Hepatocyte (in vitro differentiated cells): ENCODE data around the gene DNAAF9. TPM values are rescaled to one million over a fixed set of nuclear protein-coding genes. Genes with fewer than 3 reads are reported as not detected.

ENCODE experiments used
- DNase-seq: peaks from one replicate; pipeline ENCODE4 v3.0.0-alpha.2; 2016; ENCODE audit warnings: low spot score
- H2AFZ ChIP-seq: fragments of 200-600 bp; sonication (generic); 2 replicates; pipeline ENCODE4 v1.6.0; 2016; ENCODE audit warnings: antibody characterized with exemption, mild to moderate bottlenecking
- H3K27ac ChIP-seq: fragments of 200-600 bp; sonication (generic); 2 replicates; pipeline ENCODE4 v1.5.1; 2016; ENCODE audit warnings: mild to moderate bottlenecking
- H3K27me3 ChIP-seq: fragments of 200-600 bp; sonication (generic); 2 replicates; pipeline ENCODE4 v1.6.1; 2016
- H3K36me3 ChIP-seq: fragments of 200-600 bp; sonication (generic); replicated peaks from 2 replicates; pipeline ENCODE4 v1.5.1; 2016; ENCODE audit warnings: low read depth; ENCODE audit not compliant: insufficient read depth
- H3K4me1 ChIP-seq: fragments of 200-600 bp; sonication (generic); 2 replicates; pipeline ENCODE4 v1.5.1; 2016; ENCODE audit warnings: mild to moderate bottlenecking, moderate library complexity; ENCODE audit not compliant: insufficient read depth
- H3K4me2 ChIP-seq: fragments of 200-600 bp; sonication (generic); 2 replicates; pipeline ENCODE4 v1.6.0; 2016
- H3K4me3 ChIP-seq: fragments of 200-600 bp; sonication (generic); 2 replicates; pipeline ENCODE4 v1.5.1; 2016; ENCODE audit warnings: mild to moderate bottlenecking
- H3K79me2 ChIP-seq: fragments of 200-600 bp; sonication (generic); 2 replicates; pipeline ENCODE4 v1.6.0; 2017; ENCODE audit warnings: mild to moderate bottlenecking
- H3K9me2 ChIP-seq: fragments of 200-600 bp; sonication (generic); replicated peaks from 2 replicates; pipeline ENCODE4 v1.6.0; 2017; ENCODE audit warnings: mild to moderate bottlenecking; ENCODE audit not compliant: insufficient read depth
- H3K9me3 ChIP-seq: fragments of 200-600 bp; sonication (generic); 2 replicates; pipeline ENCODE4 v1.5.1; 2016; ENCODE audit warnings: low read depth, mild to moderate bottlenecking
- H4K20me1 ChIP-seq: fragments of 200-600 bp; sonication (generic); 2 replicates; pipeline ENCODE4 v1.6.0; 2016; ENCODE audit warnings: mild to moderate bottlenecking; ENCODE audit not compliant: insufficient read depth, poor library complexity, severe bottlenecking
- CTCF ChIP-seq: fragments of 200-600 bp; sonication (generic); IDR thresholded peaks from 2 replicates; pipeline ENCODE4 v1.5.1; 2016; ENCODE audit warnings: antibody characterized with exemption, mild to moderate bottlenecking; ENCODE audit not compliant: poor library complexity
- EZH2 ChIP-seq: fragments of 200-600 bp; sonication (generic); IDR thresholded peaks from 2 replicates; pipeline ENCODE4 v1.6.1; 2016; ENCODE audit warnings: antibody characterized with exemption, mild to moderate bottlenecking, borderline replicate concordance
- EZH2phosphoT487 ChIP-seq: fragments of 200-600 bp; sonication (generic); IDR thresholded peaks from one replicate; pipeline ENCODE4 v1.6.1; 2018; ENCODE audit warnings: antibody characterized with exemption, mild to moderate bottlenecking, low read depth, moderate library complexity; ENCODE audit not compliant: unreplicated experiment, severe bottlenecking
- WGBS: methylation state at CpG from one replicate; pipeline ENCODE4 v1.1.6; 2016; ENCODE audit warnings: low lambda C conversion rate; ENCODE audit errors: missing lambda C conversion rate; 5-methylcytosine and 5-hydroxymethylcytosine counted together
- polyA plus RNA-seq: library from polyadenylated mRNA; unstranded; fragments of >200 nt; fragmentation: Nextera tagmentation; extraction: Ambion mirVana; gene quantifications from 2 replicates; pipeline ENCODE4 v1.2.1, GENCODE V29; 2016
- total RNA-seq: library from RNA; depleted of rRNA; stranded (reverse); fragments of >200 nt; gene quantifications from 2 replicates; pipeline ENCODE4 v1.2.3, GENCODE V29; 2014

Gene DNAAF9
- total and polyA plus RNA-seq, 2 experiments from 2014 or later, result 4.7 to 11.9 TPM

- Histone ChIP-seq H2AFZ (no peak overlapping the region), H3K36me3 (no peaks in the 10 kb centered on the region), H3K79me2 (peaks cover 85% of the 10 kb centered on the region), H3K9me2 (no peaks in the 10 kb centered on the region), H3K4me2 (no peak overlapping the region), H3K27ac (no peak overlapping the region), H3K9me3 (no peaks in the 10 kb centered on the region), H3K4me3 (no peak overlapping the region), H4K20me1 (peaks cover 14% of the 10 kb centered on the region), H3K4me1 (peaks cover 11% of the 10 kb centered on the region), H3K27me3 (no peaks in the 10 kb centered on the region)
- TF ChIP-seq CTCF (no peak), EZH2phosphoT487 (no peak), EZH2 (no peak)
- WGBS, result 94% methylated on average over 2 of the region's 2 CpGs
- no peak for DNase-seq
Measured at GRCh38 chr20:3403741-3404140, 3.7 kb downstream of the DNAAF9 start.

- TF ChIP-seq CTCF (no peak), EZH2phosphoT487 (no peak), EZH2 (no peak)
- H3K4me3 ChIP-seq, result no peak overlapping the region
- H3K4me2 ChIP-seq, result no peak overlapping the region
- H3K79me2 ChIP-seq, result peaks cover 98% of the 10 kb centered on the region
- no peak for DNase-seq
- 97% methylated on average over 6 of the region's 6 CpGs for whole genome bisulfite sequencing
- H3K27ac ChIP-seq, result no peak overlapping the region
- H3K9me2 ChIP-seq, result no peaks in the 10 kb centered on the region
- no peaks in the 10 kb centered on the region for H3K27me3 ChIP-seq
- no peaks in the 10 kb centered on the region for H3K9me3 ChIP-seq
- H4K20me1 ChIP-seq, result peaks cover 14% of the 10 kb centered on the region
- peaks cover 11% of the 10 kb centered on the region for H3K4me1 ChIP-seq
- no peak overlapping the region for H2AFZ ChIP-seq
- H3K36me3 ChIP-seq, result no peaks in the 10 kb centered on the region
Measured at GRCh38 chr20:3402453-3402852, 5.0 kb downstream of the DNAAF9 start.

GRCh38 chr20:3400260-3401155 lies 7.0 kb downstream of the DNAAF9 start:
- H3K27ac ChIP-seq, result no peak overlapping the region
- 88% methylated on average over 4 of the region's 4 CpGs for WGBS
- no peaks in the 10 kb centered on the region for H3K27me3 ChIP-seq
- no peak overlapping the region for H3K4me2 ChIP-seq
- peaks cover 3% of the 10 kb centered on the region for H3K4me1 ChIP-seq
- H3K9me3 ChIP-seq, result no peaks in the 10 kb centered on the region
- no peak overlapping the region for H3K4me3 ChIP-seq
- H4K20me1 ChIP-seq, result peaks cover 14% of the 10 kb centered on the region
- H3K36me3 ChIP-seq, result no peaks in the 10 kb centered on the region
- no peaks in the 10 kb centered on the region for H3K9me2 ChIP-seq
- peaks cover 100% of the 10 kb centered on the region for H3K79me2 ChIP-seq
- no peak for DNase-seq
- TF ChIP-seq EZH2phosphoT487 (no peak), CTCF (no peak), EZH2 (no peak)
- H2AFZ ChIP-seq, result no peak overlapping the region
